Measurements from ENCODE around the gene RPS25.
"Not testable (repeated sequence)": the region's sequence is repeated elsewhere in the genome, so short reads cannot be mapped to it uniquely, and the experiment has no call there.

RPS25 gene

DNA sequence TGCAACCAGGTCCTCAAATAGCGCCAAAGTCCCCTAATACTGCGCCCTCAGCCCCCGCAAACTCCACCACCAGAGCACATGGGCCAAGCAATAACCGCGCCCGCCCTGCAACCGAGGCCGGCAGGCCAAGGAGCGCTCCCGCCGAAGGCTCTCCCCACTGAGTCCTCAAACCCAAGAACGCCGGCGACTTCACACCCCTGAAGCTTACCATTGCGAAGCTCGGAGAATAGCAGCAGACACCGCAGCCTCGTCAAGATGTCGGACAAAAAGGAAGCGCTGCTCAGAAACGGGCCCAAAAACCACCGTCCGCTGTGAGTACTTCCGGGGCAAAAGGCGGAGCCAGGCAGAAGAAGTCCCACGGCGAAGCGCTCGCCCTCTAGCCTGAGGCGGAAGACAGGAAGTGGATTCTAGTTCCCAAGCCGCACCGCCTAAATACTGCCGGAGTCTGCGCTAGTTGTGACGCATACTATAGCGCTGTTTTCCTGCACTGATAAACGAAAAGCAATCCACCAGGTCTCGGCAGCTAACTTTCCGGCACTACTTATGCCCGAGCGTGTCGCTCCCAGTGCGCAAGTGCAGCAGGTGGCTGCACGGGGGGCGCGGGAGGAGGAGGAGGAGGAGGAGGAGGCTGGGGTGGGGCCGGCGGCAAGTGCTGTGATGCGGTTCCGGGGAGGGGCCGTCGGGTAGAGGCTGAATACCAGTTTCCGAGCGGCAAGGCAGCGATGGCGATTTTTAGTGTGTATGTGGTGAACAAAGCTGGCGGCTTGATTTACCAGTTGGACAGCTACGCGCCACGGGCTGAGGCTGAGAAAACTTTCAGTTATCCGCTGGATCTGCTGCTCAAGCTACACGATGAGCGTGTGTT is at the start of gene RPS25, which contains the start of gene TRAPPC4:
Gene RPS25 (minus strand): TSS at position 270 of the 865 bp plus-strand sequence. CDS start 59 bp downstream, at position 211.
Gene TRAPPC4 (plus strand): TSS at position 693 of the 865 bp plus-strand sequence. CDS start 30 bp downstream, at position 723.
- peak; percentile 96 for DNase-seq

DNA sequence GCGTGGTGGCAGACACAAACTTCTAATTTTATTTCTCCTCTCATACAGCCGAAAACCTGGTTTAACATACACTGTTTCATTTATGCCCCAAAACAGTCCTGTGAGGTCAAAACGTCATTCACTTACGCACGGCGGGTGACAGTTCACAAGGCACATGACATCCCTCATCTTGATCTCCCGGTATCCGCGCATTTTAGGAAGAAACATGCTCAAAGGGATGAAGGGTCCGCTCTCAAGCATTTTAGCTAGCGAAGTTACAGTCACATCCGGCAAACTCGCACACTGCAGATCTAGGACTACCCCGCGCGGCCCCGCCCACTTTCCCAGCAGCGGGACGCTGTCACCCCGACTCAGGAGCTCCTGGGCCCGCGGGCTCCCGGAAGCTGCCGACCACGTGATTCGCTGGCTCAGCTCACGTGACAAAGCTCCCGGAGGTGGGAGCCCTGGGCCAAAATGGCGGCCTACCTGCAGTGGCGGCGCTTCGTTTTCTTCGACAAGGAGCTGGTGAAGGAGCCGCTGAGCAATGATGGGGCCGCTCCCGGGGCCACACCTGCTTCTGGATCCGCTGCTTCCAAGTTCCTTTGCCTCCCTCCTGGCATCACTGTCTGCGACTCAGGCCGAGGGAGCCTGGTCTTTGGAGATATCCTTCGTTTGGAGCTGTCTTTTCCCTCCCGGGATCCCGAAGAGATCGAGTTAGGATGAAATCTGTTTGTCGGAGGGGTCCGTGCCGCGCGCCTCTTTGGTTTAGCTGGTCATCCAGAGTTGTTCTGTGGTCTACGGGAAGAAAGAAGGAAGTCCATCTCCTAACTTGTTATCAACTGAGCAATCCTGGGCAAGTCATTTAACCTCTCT is 49.5 kb upstream of the RPS25 start, which contains the start of gene VPS11:
Gene VPS11 (plus strand): TSS at position 448 of the 852 bp plus-strand sequence. CDS start 6 bp downstream, at position 454.
- peak; percentile 96 for DNase-seq

- DNase-seq, result peak; percentile 56
These were observed 47.2 kb upstream of the RPS25 start for GRCh38 chr11:119065369-119065768.

- no peak for DNase-seq
These were observed 44.6 kb upstream of the RPS25 start for GRCh38 chr11:119062779-119063178.

DNA sequence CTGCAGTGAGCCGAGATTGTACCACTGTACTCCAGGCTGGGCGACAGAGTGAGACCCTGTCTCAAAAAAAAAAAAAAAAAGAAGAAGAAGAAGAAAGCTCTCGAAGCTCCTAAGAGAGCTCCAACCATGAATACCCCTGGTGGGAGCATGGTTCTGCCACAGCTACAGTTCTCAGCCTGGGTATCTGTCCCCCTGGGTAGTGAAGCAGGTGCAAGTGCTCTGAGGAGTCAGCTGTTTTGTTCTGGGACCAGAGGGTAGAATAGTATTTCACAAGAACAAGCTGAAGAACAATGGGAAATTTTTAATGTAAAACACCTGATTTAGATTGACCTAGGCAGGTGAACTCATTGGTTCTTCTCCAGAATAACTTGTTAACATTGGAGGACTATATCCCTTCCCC is 43.1 kb upstream of the RPS25 start:
- no peak for DNase-seq

DNA sequence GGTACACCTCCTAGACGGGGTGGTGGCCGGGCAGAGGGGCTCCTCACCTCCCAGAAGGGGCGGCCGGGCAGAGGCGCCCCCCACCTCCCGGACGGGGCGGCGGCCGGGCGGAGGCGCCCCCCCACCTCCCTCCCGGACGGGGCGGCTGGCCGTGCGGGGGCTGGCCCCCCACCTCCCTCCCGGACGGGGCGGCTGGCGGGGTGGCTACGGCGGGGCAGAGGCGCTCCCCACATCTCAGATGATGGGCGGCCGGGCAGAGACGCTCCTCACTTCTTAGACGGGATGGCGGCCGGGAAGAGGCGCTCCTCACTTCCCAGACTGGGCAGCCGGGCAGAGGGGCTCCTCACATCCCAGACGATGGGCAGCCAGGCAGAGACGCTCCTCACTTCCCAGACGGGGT is 41.0 kb upstream of the RPS25 start:
- not testable (repeated sequence) for DNase-seq

GRCh38 chr11:119057000-119057769 is 39.0 kb upstream of the RPS25 start, which contains the start of gene HYOU1:
Gene HYOU1, minus strand, starts transcription at chr11:119057205. Its CDS starts 1,045 bp downstream, at chr11:119056160.
- peak; percentile 96 for DNase-seq

GRCh38 chr11:119056421-119056999 is 38.4 kb upstream of the RPS25 start:
- DNase-seq, result peak; percentile 38

GRCh38 chr11:119055901-119056300 is 37.8 kb upstream of the RPS25 start:
- DNase-seq, result no peak

DNA sequence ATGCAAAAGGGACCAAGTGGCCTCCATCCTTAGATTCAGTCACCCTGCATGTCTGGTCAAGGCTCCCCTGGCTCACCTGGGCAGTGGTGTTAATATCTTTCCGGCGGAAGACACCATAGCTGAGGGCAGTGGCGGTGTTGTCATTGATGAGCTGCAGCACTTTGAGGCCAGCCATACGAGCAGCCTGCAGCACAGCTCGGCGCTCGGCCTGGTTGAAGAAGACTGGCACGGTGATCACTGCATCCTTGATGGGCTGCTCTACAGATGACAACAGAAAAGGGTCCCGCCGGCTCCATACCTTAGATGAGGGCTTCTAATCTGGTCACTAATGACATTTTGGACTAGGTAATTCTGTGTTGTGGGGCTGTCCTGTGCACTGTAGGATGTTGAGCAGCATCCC is 36.3 kb upstream of the RPS25 start:
- no peak for DNase-seq

DNA sequence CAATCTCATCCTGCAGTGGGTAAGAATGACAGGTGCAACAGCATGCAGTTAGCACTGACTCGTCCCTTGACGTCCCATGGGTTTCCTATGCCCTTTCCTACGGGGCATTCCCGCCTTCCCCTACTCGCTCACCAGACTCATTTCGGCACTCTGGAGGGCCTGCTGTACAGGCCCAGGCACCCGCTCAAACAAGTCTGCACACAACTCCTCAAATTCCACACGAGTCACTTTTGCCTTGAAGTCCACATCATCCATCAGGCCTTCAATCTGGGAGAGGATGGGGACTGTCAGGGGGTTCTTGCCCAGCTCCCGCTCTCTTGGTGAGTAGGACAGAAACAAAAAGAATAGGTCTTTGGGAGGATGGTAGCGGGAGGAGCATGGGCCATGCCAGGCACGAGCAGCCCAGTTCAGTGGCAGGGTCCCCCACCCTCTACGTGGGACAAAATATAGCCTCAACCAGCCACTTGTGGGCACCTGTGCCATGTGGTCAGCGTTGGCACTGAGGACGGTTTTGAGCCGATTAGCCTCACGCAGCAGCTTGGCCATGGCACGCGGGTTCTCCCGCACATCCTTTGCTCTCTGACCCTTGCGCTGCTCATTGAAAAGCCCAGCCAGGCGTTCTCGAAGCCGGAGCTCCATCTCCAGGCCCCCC is 34.1 kb upstream of the RPS25 start:
- DNase-seq, result no peak

- peak; percentile 37 for DNase-seq
These were observed 33.5 kb upstream of the RPS25 start for GRCh38 chr11:119051440-119052162.

DNA sequence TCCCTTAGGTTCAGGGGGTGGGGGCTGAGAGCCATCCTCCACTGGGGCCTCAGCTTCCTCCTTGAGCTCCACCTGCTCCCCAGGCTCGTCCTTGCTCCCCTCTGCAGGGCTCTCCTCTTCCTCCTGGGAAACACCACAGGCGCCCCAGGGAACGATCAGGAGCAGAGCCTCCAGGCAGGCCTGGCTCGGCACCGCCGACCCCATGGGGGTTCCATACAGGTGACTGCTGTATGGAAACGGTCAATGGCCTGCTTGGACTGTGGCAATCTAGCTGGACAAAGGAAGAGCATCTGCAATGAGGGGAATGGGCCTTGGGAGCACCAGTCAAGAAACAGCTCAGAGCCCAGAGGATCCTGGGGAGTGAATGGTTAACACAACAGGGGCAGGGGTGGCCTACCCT is 30.9 kb upstream of the RPS25 start:
- DNase-seq, result no peak

DNA sequence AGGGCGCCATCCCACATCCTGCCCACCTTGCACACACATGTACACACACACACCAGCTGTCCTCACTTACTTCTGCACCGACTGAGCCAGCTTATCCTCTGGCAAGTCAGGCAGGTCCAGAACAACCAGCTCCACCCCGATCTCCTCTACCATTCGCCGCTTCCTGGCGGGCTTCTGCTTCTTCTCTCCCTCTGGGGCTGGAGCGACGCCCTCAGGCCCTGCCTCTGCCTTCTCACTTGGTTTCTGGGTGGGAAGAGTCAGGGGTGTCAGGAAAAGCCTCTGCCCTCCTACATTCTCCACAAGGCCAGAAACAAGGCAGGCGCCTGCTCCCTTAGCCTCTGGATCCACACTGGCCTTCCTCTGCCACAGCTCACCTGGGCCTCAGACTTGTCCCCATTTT is 30.5 kb upstream of the RPS25 start:
- no peak for DNase-seq

- DNase-seq, result no peak
These were observed 29.1 kb upstream of the RPS25 start for GRCh38 chr11:119047205-119047604.

GRCh38 chr11:119046489-119046888 is 28.3 kb upstream of the RPS25 start:
- no peak for DNase-seq

GRCh38 chr11:119044708-119045107 is 26.6 kb upstream of the RPS25 start:
- DNase-seq, result no peak

DNA sequence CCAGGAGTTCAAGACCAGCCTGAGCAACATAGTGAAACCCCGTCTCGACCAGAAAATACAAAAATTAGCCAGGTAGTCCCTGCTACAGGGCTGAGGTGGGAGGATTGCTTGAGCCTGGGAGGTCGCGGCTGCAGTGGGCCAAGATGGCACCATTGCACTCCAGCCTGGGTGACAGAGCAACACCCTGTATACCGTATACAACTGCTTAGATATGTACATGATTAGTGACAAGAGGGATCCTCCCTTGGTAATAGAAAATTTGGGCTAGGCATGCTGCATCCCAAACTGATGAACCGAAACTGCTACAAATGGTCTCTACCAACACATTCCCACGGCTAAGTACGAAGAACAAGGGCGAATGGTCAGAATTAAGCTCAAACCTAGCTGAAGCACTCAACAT is 24.8 kb upstream of the RPS25 start:
- DNase-seq, result no peak

DNA sequence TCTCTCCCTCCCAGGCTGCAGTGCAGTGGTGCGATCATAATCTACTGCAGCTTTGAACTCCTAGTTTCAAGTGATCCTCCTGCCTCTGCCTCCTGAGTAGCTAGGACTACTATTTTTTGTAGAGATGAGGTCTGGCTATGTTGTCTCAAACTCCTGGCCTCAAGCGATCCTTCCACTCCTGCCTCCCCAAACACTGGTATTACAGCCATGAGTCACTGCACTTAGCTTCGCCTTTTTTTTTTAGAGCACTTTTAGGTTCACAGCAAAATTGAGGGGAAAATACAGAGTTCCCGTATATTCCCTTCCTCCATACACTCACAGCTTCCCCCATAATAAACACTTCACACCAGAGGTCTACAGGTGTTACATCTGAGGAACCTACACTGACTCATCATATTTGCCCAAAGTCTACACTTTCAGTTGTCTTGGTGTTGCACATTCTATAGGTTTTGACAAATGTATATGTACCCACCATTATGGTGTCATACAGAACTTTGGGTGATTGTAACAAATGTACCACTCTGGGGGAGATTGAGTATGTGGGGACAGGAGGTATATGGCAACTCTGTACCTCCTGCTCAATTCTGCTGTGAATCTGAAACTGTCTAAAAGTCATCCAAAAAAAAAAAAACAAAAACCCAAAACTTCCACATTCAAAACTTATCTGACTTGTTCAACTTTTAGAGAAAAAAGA is 23.8 kb upstream of the RPS25 start:
- no peak for DNase-seq

DNA sequence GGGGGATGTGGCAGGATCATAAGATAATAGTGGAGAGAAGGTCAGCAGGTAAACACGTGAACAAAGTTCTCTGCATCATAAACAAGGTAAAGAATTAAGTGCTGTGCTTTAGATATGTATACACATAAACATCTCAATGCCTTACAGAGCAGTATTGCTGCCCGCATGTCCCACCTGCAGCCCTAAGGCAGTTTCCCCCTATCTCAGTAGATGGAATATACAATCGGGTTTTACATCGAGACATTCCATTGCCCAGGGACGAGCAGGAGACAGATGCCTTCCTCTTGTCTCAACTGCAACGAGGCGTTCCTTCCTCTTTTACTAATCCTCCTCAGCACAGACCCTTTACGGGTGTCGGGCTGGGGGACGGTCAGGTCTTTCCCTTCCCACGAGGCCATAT is 21.3 kb upstream of the RPS25 start:
- DNase-seq, result not testable (repeated sequence)
